HG03565 (cell line): Measurements from ENCODE around the gene VSIG10L2.
"Not testable (repeated sequence)": the region's sequence is repeated elsewhere in the genome, so short reads cannot be mapped to it uniquely, and the experiment has no call there.

ENCODE experiments used
- ATAC-seq: cut with Tn5 transposase; IDR thresholded peaks from one replicate; pipeline ENCODE4 v1.9.1; 2021; ENCODE audit warnings: mild to moderate bottlenecking, moderate library complexity; ENCODE audit not compliant: unreplicated experiment

Gene VSIG10L2

DNA sequence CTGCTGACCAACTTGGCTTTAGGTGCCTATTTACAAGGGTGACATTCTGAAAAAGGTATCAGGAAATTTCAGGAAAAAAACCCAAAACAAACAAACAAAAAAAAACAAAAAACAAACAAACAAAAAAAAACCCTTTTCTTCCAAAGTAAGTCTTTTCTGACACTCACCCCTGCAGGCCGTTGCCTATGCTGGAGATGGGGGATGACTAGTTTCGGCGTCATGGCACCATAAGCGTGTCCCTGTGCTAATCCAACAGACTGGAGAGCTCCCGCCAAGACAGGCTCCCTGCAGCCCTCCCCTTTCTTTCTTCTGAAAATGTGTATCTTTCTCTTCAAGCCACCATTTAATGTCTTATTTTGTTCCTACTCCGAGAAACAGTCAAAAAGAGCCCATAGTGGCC, 13.7 kb downstream of the VSIG10L2 start:
- ATAC-seq: no peak

DNA sequence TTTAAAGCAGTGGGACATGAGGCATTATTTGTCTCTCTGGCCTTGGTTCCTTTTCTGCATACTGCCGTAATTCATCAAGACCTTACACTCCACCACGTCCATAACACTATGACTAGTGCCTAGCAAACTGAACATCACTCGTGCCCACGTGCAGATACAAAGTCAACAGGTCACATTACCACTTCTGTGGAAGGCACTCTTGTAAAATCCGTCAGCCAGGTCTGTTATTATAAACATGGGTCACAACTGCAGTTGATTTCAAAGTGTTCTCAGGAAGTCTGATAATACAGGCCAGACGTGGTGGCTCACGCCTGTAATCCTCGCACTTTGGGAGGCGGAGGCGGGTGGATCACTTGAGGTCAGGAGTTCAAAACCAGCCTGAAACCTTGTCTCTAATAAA, 14.1 kb downstream of the VSIG10L2 start:
- no peak for ATAC-seq

DNA sequence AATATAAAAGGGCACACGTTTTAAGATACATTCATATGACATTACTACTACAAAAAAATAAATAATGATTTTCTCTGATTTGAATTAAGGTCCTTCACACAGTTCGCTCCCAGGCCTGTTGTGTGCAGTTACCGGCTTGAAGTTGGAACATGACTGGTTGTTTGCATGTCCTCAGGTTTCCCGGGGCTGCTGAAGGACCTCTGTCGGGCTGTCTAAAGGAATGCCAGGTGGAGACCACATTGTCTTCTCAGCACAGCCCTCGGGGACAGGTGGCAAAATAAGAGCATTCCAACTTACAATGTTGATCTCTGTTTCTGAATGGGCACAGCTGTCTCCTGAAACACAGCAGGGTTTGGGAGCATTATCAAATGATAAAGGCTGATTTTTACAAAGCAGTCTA, 14.9 kb downstream of the VSIG10L2 start:
- no peak for ATAC-seq

DNA sequence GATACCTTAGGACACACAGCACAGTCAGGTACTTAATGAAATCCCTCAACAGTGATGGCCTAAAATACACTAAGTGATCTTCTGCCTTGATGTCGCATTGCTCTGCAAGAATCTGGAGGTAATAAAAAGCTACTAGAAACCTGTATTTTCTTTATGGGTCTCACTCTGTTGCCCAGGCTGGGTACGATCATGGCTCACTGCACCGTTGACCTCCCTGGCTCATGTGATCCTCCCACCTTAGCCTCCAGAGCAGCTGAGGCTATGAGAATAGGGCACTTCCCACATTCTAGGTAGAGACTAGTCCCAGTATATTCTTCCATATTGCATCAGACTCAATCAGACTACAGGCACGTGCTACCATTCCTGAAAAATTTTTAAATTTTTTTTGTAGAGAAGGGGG, 21.7 kb downstream of the VSIG10L2 start:
- ATAC-seq: no peak

DNA sequence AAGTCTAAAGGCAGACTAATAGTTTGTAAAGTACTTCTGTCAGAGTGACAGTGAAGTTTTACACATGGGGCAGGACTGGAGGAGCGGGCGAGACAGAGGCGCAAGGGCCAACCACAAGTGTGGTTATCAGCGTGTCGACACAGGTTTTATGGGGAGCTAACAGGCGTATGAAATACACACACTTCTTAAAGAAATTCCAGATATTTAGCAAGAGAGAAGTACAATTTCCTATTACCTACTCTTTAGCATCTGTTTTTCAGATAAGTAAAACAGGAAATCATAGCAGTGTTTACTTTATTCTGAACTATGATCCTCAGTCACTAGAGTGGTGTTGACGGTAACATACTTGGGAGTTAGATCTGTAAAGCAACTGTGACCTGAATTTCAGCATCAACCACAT, 22.5 kb downstream of the VSIG10L2 start:
- no peak for ATAC-seq

DNA sequence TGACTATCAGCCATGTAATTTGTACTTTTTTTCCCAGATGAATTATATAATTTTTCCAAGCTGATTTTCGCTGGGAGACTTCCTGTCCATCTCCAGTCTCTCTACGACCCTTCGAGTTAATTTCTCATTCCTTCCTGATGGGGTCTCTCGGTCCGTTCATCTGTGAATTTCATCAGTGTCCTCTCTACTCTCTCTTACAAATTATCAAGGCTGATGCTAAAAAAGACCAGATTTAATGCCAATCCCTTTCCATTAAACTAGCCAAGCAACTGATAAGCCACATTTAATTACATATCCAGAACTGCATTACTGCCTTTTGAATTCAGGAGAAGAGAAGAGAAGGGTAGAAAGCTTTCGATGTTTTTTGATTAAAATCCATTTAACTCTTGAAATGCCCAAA, 25.8 kb downstream of the VSIG10L2 start:
- no peak for ATAC-seq

DNA sequence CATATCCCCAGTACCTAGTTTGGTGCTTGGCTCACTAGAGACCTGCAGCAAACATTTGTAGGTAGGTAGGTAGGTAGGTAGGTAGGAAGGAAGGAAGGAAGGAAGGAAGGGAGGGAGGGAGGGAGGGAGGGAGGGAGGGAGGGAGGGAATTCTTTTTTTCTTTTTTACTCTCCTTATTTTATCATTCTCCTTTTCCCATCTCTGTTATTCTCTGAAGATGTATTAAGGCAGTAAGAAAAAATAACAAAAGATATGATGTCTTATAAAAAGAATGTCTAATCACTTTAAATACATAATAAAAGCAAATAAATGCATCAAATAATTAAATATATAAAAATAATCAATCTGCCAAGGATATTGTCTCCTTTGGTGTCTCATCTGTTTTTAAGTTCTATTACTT, 28.4 kb downstream of the VSIG10L2 start:
- ATAC-seq: no peak

DNA sequence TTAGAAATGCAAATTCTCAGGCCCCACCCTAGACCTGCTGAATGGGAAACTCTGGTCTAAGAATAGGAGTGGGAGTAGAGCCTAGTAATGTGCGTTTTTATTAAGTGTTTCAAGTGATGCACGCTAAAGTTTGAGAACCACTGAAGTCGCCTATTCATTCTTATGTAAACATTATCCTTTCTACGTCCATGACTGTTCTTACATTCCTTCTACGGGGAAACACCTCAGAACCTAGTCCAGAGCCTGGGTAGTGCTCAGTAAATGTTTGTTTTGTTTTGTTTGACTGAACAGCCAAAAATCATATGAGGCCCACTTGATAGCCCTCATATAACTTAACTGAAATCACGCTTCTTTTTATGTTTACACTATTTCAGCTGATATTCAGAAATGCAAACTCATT, 29.8 kb downstream of the VSIG10L2 start:
- ATAC-seq: no peak

DNA sequence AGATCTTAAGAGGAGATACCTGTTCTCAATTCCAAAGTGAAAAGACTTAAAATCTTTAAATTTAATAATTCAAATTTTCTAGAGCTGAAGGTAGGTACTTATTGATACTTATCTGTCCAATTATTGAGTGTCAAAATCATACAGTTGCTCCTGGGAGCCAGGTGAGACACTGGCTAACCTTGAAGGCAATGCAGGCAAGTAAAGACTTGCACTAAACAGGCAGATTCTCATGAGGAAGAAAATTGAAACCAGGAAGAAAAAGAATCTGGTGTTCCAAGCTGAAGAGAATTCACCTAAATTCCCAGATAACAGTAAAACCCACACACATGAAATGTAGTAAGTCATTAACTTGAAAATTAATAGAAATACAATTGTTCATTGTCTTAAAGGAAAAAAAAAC, 30.3 kb downstream of the VSIG10L2 start:
- ATAC-seq: no peak

DNA sequence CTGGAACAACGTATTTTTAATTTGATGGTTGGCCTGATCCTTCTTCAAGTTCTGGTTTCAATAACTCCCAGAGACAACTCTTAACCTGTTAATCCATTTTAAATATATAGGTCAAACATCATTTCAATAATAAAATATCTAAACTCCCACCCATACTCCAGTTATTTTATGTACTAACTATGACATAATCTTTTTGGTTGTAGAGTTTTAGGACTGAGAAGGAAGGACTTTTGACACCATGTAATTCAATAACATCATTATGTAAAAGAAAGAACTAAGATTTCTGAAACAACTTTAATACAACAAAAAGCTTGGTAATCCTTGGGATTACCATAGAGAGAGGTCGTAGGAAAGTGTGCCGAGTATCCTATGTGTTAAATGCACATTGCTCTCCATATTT, 31.5 kb downstream of the VSIG10L2 start:
- no peak for ATAC-seq

DNA sequence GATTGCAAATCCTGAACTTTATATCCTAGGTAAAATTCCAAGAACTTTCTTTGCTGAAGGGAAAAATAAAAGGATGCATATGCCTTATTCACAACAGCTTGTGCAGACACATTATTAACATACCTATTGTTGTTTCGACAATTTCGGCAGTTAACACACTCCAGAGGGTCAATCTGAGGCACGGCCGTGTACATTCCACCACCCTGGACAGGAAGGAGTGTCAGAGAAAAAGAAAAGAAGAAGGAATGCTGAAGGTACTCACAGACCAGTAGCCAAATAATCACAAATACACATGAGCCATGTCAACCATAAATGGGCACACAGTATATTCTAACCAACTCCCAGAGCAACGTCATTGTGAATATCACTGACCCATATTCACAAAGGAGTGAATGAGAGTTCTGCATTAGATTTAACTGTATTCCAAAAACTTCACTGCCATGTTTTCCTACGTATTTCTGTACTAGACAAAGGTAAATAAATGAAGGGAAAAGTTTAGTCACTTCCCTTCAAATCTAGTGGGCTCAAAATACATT, 32.4 kb downstream of the VSIG10L2 start:
- no peak for ATAC-seq

DNA sequence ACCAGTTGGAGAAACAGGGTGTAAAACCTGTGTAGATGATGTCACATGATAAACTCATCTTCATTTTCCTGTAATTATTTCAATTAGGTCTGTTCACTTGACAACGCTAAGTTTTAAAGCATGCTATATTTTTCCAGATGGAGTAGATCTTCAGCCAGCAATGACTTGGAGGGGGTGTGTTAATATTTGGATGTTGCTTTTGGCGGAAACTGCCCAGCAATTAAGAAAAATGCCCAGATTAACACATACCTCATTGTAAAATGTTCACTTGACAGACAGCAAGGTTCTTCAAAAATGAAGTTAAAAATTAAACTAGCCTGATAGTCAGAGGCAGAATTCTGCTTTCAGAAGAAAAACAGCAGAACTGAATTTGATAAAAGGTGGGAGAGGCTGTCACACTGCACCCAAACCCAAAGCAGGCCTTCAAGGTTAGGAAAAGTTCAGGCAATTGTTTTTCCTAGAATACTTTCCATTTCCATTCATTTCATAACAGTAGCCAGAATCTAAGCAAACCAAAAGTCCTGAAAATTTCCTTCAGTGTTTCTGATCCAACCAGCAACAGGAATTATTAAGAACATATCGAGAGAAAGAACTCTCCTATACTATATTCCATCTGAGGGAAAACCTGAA, 33.0 kb downstream of the VSIG10L2 start:
- no peak for ATAC-seq

DNA sequence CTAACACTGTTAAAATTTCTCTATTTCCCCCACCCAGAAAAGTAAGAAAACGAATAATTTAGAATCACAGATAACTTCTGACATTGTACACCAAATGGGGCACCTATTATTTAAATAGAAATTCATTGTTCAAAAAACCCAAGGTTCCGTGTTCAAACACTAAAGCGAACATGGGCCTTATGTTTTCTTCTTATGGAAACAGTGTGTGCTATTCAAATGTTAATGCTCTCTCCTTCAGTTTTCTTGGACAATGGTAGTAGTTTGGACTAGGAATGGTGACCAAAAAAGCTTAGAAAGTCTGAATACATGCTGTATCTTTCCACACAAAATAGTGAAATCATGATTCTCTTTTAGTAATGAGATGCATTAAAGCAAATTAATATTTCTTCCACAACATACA, 33.7 kb downstream of the VSIG10L2 start:
- no peak for ATAC-seq

DNA sequence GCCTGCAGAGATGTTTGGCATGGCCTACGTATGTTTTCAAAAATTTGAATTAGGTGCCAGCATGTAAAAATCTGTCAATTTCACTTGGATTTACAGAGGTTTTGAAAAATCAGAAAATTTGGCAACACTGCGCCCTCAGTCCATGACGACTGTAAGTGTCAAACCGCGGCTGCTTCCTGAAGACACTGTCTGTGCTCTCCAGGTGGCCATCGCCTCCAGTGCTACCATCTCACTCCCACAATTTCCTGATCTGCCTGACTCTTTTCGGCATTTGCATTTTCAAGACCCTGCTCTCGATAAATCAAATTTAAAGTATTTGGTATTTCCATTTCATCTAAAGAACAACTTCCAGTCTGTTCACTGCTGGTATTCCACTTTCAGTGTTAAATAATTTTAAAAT, 34.6 kb downstream of the VSIG10L2 start:
- ATAC-seq: no peak

DNA sequence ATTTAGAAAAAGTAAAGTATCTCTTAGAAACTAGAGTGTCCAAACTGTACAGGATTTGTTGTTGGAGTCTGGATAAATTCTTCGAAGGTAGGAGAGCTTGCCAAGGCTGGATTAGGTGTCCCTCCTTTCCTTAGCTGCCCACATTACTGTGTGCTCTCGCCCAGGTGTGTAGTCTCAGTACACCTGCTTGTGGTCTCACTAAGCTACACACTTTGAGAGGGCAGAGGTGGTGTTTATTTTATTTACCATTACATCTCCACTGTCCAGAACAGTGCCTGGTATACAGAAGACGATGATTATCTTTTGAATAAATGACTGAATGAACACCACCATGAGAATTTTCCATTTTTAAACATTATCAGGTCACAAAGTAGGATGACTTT, 36.5 kb downstream of the VSIG10L2 start:
- ATAC-seq: no peak

DNA sequence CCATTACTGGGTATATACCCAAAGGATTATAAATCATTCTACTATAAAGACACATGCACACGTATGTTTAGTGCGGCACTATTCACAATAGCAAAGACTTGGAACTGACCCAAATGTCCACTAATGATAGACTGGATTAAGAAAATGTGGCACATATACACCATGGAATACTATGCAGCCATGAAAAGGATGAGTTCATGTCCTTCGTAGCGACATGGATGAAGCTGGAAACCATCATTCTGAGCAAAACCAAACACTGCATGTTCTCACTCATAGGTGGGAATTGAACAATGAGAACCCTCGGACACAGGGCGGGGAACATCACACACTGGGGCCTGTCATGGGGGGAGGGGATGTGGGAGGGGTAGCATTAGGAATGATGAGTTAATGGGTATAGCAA, 40.1 kb downstream of the VSIG10L2 start:
- ATAC-seq: not testable (repeated sequence)

DNA sequence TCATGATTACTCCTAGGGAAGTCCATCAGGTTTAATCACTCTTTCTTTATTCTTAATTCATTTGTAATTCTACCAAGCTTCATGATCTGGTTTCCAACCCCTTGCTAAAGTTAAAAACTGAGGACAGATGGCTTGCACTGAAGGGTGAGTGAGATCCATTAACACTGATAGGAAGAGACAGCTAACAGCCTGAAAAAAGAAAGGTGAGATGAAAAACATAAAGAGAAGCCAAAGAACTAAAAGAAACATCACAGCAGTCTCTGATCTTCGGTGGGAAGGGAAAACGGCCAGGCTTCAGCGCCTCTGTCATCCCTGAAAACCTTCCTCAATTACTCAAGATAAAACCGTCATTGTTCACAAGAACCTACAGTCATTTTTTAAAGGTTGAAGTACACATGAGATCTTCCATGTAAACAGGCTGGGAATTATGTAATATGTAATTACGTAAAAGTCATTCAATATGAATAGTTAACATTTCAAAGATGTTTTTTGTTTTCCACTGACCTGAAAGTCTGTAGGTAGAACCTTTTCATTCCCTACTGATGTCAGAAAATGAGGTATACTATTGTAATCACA, 41.3 kb downstream of the VSIG10L2 start:
- no peak for ATAC-seq

DNA sequence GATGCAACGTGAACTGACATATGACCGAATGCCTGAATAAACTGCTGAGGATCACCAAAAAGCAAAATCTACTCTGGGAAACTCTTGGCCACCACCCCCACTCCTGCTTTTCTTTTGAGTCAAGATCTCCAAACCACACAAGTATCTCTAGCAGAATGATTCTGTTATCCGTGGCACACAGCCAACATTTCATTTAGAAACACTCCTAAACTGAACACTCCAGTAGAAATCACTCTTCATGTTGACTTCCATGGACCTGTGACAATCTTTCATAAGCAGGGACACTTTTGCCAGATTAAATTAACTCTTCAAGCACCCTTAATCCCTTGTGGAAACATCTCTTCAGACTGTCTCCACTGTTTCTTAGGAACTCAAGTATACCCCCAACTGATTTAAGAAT, 44.4 kb downstream of the VSIG10L2 start:
- ATAC-seq: no peak

DNA sequence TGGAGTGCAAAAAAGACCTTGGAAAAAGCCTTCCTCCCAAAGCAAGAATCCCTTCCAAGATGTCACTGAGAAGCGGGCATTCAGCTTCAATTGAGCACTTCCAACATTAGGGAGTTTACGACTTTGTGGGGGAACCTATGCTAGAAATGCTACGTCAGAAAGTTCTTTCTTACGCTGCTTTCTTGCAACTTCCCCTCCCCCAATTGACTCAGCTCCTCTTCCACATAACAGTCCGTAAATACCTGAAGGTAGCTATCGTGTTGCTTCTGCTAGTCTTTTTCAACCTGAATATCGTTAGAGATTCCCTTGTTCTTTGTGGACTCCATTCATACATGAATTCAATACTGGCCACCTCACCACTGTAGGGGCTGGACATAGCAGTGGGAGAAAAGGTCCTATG, 47.0 kb downstream of the VSIG10L2 start:
- ATAC-seq: no peak

DNA sequence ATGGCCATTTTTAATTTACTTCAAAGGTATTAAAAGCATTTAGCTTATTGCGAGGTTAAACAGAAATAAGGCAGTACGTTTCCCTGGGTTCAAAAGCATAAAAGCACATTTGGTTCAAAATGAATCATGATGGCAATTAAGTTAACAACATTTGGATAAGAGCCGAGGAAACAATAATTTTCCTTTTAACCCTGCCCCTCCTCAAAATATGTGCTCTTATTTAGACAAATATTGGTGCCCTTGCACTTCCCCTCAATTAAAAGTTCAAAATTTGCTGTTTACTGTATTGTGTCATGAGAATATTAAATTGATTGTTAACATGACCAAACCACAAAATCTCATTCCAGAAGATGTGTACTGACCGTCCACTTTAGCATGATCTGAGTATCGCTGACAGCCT, 48.7 kb downstream of the VSIG10L2 start:
- ATAC-seq: no peak

DNA sequence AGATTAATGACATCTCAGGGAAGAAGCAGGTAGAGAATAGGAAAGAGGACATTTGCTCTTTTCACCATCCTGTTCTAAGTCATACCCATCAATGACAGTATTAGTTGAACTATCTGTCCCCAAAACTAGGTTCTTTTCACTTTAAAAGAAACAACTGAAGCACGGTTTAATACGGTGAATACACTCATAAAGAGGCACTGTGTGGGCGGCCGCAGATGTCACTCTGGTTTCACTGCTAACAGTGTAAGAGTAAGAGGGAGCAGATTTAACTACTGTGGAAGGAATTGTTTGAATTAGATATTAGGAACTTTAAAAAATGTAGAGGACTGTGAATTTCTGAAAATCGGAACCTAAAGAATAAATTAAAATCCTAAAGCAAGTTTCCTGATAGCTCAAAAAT, 49.5 kb downstream of the VSIG10L2 start:
- peak; percentile 96 for ATAC-seq

DNA sequence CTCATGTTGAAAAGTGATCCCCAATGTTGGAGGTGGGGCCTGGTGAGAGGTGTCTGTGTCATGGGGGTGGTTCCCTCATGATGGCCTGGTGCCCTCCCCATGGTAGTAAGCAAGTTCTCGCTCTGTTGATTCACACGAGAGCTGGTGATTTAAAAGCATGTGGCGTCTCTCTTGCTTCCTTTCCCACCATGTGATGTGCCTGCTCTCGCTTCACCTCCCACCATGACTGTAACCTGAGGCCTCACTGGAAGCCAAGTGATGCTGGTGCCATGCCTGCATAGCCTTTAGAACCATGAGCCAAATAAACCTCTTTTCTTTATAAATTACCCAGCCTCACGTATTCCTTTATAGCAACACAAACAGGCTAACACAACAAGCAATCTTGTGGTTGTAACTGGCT, 52.4 kb downstream of the VSIG10L2 start:
- ATAC-seq: no peak
